Ectodermal cell (in vitro differentiated cells): ENCODE data around the gene CSRNP3. TPM values are rescaled to one million over a fixed set of nuclear protein-coding genes. Genes with fewer than 3 reads are reported as not detected.

Source experiments
- H3K27ac ChIP-seq: 2 replicates; pipeline ENCODE4 v1.7.0; 2013; ENCODE audit warnings: mild to moderate bottlenecking, low read depth, low read length; ENCODE audit not compliant: insufficient read depth, poor library complexity, severe bottlenecking
- H3K27me3 ChIP-seq: 2 replicates; pipeline ENCODE4 v1.7.0; 2013; ENCODE audit warnings: mild to moderate bottlenecking, low read length; ENCODE audit not compliant: insufficient read depth, control insufficient read depth, poor library complexity, severe bottlenecking
- H3K36me3 ChIP-seq: one replicate; pipeline ENCODE4 v1.7.0; 2013; ENCODE audit warnings: low read length; ENCODE audit not compliant: control insufficient read depth, insufficient read depth
- H3K4me1 ChIP-seq: one replicate; pipeline ENCODE4 v1.7.0; 2013; ENCODE audit warnings: low read length; ENCODE audit not compliant: control insufficient read depth, insufficient read depth
- H3K4me3 ChIP-seq: 2 replicates; pipeline ENCODE4 v1.7.0; 2013; ENCODE audit warnings: low read depth, low read length, control low read depth; ENCODE audit not compliant: insufficient read depth
- H3K9me3 ChIP-seq: 2 replicates; pipeline ENCODE4 v1.7.0; 2013; ENCODE audit warnings: mild to moderate bottlenecking, low read length, moderate library complexity; ENCODE audit not compliant: control insufficient read depth
- WGBS, 2 experiments: methylation state at CpG; one replicate each; pipeline ENCODE4 v1.1.7; 2013; ENCODE audit warnings: missing lambda C conversion rate in 2 of 2; 5-methylcytosine and 5-hydroxymethylcytosine counted together
- polyA plus RNA-seq, 4 experiments: library from polyadenylated mRNA; stranded (reverse); fragments of 50-300 nt; gene quantifications; one replicate each; pipeline ENCODE4 v1.2.3, GENCODE V29; 2013

The CSRNP3 gene
- 9.5 TPM for polyA plus RNA-seq (2013, experiment 1 of 4)
- 8.2 TPM for polyA plus RNA-seq (2013, experiment 2 of 4)
- 7.9 TPM for polyA plus RNA-seq (2013, experiment 3 of 4)
- polyA plus RNA-seq (2013, experiment 4 of 4) = 9.6 TPM

GRCh38 chr2:165469417-165469816, at the start of gene CSRNP3:
Gene CSRNP3, plus strand, starts transcription at chr2:165469698. Its CDS starts 125,368 bp downstream, at chr2:165595066.
- Histone ChIP-seq H3K4me3 (peak within 1 kb of the TSS; percentile 66), H3K27ac (no peak within 1 kb of the TSS), H3K4me1 (no peaks in the 10 kb centered on the region), H3K36me3 (no peaks in the 10 kb centered on the region), H3K27me3 (no peaks in the 10 kb centered on the region), H3K9me3 (no peaks in the 10 kb centered on the region)
- 0 to 1% methylated on average over 4 to 7 of the region's 8 CpGs for WGBS, 2 experiments

DNA sequence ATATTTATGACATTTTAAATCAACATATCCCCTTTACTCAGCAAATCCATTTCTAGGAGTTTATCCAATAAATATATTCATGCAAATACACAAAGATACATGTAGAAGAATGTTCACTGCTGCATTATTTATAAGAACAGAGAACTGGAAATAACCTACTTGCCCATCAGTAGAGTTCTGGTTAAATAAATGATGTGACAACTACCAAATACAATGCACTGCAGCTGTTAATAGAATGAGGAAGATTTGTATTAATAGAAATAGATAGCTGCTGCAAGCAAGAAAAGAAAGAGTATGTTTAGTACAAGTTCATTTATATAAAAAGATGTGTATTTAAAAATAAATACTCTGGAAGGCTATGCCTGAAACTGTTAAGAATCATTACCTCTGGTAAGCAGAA, 49.3 kb upstream of the CSRNP3 start:
- Histone ChIP-seq H3K4me1 (no peaks in the 10 kb centered on the region), H3K36me3 (no peaks in the 10 kb centered on the region), H3K4me3 (no peak overlapping the region), H3K27ac (no peak overlapping the region), H3K9me3 (no peaks in the 10 kb centered on the region), H3K27me3 (no peaks in the 10 kb centered on the region)

- Histone ChIP-seq H3K36me3 (no peaks in the 10 kb centered on the region), H3K9me3 (no peaks in the 10 kb centered on the region), H3K27me3 (no peaks in the 10 kb centered on the region), H3K27ac (no peak overlapping the region), H3K4me3 (no peak overlapping the region), H3K4me1 (no peaks in the 10 kb centered on the region)
- 83 to 90% methylated on average over 3 of the region's 3 CpGs for WGBS, 2 experiments
These were observed 46.4 kb upstream of the CSRNP3 start for GRCh38 chr2:165423081-165423480.

DNA sequence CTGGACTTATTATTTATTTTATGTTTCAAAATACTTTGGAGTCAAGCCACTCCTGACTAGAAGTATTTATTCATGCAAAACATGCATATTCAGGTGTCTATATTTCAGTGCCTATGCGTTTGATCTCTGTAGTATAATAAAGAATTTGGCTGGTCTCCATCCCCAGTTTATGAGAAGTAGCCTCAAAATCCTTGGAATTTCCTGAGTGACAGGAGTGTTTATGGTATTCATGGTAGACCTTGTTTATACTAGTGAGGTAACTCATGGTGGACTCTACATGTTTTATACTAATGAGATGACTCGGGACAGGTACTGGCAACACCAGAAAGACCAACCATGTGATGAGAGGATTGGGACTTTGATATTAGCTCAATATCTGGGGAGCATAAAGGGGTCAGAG, 43.9 kb upstream of the CSRNP3 start:
- Histone ChIP-seq H3K27ac (no peak overlapping the region), H3K27me3 (no peaks in the 10 kb centered on the region), H3K4me1 (no peaks in the 10 kb centered on the region), H3K9me3 (no peaks in the 10 kb centered on the region), H3K4me3 (no peak overlapping the region), H3K36me3 (no peaks in the 10 kb centered on the region)
- WGBS, 2 experiments = 93 to 100% methylated on average over 2 of the region's 2 CpGs

- 94 to 95% methylated on average over 4 of the region's 4 CpGs for WGBS, 2 experiments
- Histone ChIP-seq H3K4me3 (no peak overlapping the region), H3K9me3 (no peaks in the 10 kb centered on the region), H3K4me1 (no peaks in the 10 kb centered on the region), H3K27ac (no peak overlapping the region), H3K27me3 (no peaks in the 10 kb centered on the region), H3K36me3 (no peaks in the 10 kb centered on the region)
These were observed 41.8 kb upstream of the CSRNP3 start for GRCh38 chr2:165427686-165428085.

GRCh38 chr2:165428926-165429325, 40.6 kb upstream of the CSRNP3 start:
- peaks cover 3% of the 10 kb centered on the region for H3K4me1 ChIP-seq
- no peak overlapping the region for H3K27ac ChIP-seq
- 86 to 93% methylated on average over 1 of the region's 1 CpG for WGBS, 2 experiments
- no peaks in the 10 kb centered on the region for H3K36me3 ChIP-seq
- no peak overlapping the region for H3K4me3 ChIP-seq
- H3K9me3 ChIP-seq = no peaks in the 10 kb centered on the region
- no peaks in the 10 kb centered on the region for H3K27me3 ChIP-seq

- Histone ChIP-seq H3K4me1 (peaks cover 3% of the 10 kb centered on the region), H3K27me3 (no peaks in the 10 kb centered on the region), H3K9me3 (no peaks in the 10 kb centered on the region), H3K27ac (no peak overlapping the region), H3K36me3 (no peaks in the 10 kb centered on the region), H3K4me3 (no peak overlapping the region)
These were observed 38.5 kb upstream of the CSRNP3 start for GRCh38 chr2:165431014-165431413.

GRCh38 chr2:165432234-165432966, 37.1 kb upstream of the CSRNP3 start:
- Histone ChIP-seq H3K4me1 (peaks cover 3% of the 10 kb centered on the region), H3K9me3 (no peaks in the 10 kb centered on the region), H3K4me3 (no peak overlapping the region)

DNA sequence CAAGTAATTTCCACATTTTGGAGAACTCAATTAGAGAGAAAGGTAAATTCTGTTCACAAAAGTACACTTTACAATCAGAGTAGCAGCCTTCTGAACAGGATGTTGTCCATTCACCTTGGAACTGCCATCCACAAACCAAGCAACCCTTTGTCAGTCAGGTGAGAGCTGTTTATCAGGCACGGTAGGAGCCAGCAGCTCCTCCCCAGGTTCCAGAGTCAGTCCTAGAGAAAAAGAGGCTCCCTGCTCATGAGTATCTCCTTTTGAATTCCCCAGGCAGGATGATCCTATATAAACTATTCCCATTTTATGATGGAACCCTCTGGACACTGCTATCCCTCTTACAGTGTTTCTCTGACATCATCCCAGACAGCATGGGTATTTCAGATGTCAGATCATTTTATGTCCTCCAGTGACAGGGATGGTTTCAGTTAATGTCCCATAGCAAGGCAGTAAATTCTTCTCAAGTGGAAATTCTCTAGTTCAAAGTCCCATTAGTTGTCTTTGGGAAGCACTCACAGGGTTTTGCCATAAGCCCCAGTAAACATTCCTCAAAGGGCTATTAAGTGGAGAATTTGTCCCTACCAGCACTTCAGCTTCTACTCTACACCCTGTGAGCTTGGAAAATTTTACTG, 34.5 kb upstream of the CSRNP3 start:
- WGBS, 2 experiments = 29 to 47% methylated on average over 1 of the region's 1 CpG
- Histone ChIP-seq H3K4me3 (no peak overlapping the region), H3K27ac (no peak overlapping the region), H3K27me3 (no peaks in the 10 kb centered on the region), H3K4me1 (peaks cover 4% of the 10 kb centered on the region), H3K9me3 (no peaks in the 10 kb centered on the region), H3K36me3 (no peaks in the 10 kb centered on the region)

More at GRCh38 chr2:165432234-165432966, 37.1 kb upstream of the CSRNP3 start:
- Histone ChIP-seq H3K36me3 (no peaks in the 10 kb centered on the region), H3K27me3 (no peaks in the 10 kb centered on the region), H3K27ac (no peak overlapping the region)

- 88 to 90% methylated on average over 1 of the region's 1 CpG for WGBS, 2 experiments
- no peaks in the 10 kb centered on the region for H3K36me3 ChIP-seq
These were observed 33.9 kb upstream of the CSRNP3 start for GRCh38 chr2:165435611-165436010.

More at GRCh38 chr2:165435611-165436010, 33.9 kb upstream of the CSRNP3 start:
- Histone ChIP-seq H3K27me3 (no peaks in the 10 kb centered on the region), H3K9me3 (no peaks in the 10 kb centered on the region), H3K4me3 (no peak overlapping the region), H3K4me1 (peaks cover 8% of the 10 kb centered on the region), H3K27ac (no peak overlapping the region)
